BE2C (cell line): ENCODE measurements around the gene TMC6.

ENCODE experiments used
- DNase-seq: peaks from one replicate; pipeline ENCODE4 v3.0.0-alpha.2; 2020
- H3K27me3 ChIP-seq: fragments of 250-450 bp; sonication (Bioruptor Pico); 2 replicates; pipeline ENCODE4 v1.5.1; 2020; ENCODE audit warnings: mild to moderate bottlenecking
- H3K36me3 ChIP-seq: fragments of 250-450 bp; sonication (Bioruptor Pico); 2 replicates; pipeline ENCODE4 v1.5.1; 2020; ENCODE audit warnings: mild to moderate bottlenecking
- H3K4me1 ChIP-seq: fragments of 250-450 bp; sonication (Bioruptor Pico); 2 replicates; pipeline ENCODE4 v1.5.1; 2020
- H3K4me3 ChIP-seq: 2 replicates; pipeline ENCODE4 v1.5.1; 2011; ENCODE audit warnings: low read depth, low read length
- H3K9me3 ChIP-seq: fragments of 250-450 bp; sonication (Bioruptor Pico); 2 replicates; pipeline ENCODE4 v1.5.1; 2020
- TF ChIP-seq, protein P1 (sequence below): IDR thresholded peaks from 2 replicates; pipeline ENCODE4 v1.5.1; 2012; ENCODE audit warnings: mild to moderate bottlenecking, low read depth, low read length

TMC6 gene

DNA sequence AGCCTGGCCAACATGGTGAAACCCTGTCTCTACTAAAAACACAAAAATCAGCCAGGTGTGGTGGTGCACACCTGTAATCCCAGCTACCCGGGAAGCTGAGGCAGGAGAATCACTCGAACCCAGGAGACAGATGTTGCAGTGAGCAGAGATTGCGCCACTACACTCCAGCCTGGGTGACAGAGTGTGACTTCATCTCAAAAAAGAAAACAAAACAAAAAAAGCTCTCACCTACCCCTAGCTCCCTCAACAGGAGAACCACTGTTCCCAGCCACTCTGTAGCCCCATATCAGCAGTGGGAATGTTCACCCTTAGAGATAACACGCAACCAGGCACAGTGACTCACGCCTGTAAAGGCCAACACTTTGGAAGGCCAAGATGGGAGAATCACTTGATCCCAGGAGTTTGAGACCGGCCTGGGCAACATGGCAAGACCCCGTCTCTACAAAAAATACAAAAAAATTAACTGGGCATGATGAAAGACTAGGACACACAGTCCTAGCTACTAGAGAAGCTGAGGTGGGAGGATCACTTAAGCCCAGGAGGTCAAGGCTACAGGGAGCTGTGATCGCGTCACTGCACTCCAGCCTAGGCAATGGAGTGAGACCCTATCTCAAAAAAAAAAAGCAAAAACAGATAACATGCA, 7.4 kb upstream of the TMC6 start:
- DNase-seq: no peak
- Histone ChIP-seq H3K9me3 (no peaks in the 10 kb centered on the region), H3K4me3 (no peak overlapping the region), H3K36me3 (no peaks in the 10 kb centered on the region), H3K4me1 (no peaks in the 10 kb centered on the region), H3K27me3 (0 out of 2 replicates have a peak, but pooled peaks cover 4% of the 10 kb centered on the region)
- TF ChIP-seq, protein P1, sequence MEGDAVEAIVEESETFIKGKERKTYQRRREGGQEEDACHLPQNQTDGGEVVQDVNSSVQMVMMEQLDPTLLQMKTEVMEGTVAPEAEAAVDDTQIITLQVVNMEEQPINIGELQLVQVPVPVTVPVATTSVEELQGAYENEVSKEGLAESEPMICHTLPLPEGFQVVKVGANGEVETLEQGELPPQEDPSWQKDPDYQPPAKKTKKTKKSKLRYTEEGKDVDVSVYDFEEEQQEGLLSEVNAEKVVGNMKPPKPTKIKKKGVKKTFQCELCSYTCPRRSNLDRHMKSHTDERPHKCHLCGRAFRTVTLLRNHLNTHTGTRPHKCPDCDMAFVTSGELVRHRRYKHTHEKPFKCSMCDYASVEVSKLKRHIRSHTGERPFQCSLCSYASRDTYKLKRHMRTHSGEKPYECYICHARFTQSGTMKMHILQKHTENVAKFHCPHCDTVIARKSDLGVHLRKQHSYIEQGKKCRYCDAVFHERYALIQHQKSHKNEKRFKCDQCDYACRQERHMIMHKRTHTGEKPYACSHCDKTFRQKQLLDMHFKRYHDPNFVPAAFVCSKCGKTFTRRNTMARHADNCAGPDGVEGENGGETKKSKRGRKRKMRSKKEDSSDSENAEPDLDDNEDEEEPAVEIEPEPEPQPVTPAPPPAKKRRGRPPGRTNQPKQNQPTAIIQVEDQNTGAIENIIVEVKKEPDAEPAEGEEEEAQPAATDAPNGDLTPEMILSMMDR: no peak

DNA sequence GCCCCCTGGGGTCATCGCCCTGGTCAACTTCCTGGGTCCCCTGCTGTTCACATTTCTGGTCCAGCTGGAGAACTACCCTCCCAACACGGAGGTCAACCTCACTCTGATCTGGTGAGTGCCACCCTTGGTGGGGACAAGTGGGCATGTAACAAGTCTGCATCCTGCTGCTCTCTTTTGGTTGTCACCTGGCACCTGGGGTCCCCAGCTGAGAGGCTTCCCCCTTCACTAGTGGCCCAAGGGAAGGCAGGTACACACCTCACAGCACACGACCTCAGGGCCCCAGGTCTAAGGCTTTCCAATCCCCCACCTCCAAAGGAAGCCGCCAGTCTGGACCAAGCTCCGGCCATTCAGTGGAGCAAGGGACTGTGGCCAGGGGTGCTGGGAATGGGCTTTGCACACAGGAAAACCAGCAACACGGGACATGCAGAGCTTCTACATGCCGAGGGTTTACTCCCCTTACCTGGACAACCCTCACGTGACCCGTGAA, 6.4 kb upstream of the TMC6 start:
- TF ChIP-seq, protein P1: no peak
- DNase-seq: no peak
- no peak overlapping the region for H3K4me3 ChIP-seq
- H3K4me1 ChIP-seq: no peaks in the 10 kb centered on the region
- no peaks in the 10 kb centered on the region for H3K9me3 ChIP-seq
- 0 out of 2 replicates have a peak, but pooled peaks cover 4% of the 10 kb centered on the region for H3K27me3 ChIP-seq
- no peaks in the 10 kb centered on the region for H3K36me3 ChIP-seq

DNA sequence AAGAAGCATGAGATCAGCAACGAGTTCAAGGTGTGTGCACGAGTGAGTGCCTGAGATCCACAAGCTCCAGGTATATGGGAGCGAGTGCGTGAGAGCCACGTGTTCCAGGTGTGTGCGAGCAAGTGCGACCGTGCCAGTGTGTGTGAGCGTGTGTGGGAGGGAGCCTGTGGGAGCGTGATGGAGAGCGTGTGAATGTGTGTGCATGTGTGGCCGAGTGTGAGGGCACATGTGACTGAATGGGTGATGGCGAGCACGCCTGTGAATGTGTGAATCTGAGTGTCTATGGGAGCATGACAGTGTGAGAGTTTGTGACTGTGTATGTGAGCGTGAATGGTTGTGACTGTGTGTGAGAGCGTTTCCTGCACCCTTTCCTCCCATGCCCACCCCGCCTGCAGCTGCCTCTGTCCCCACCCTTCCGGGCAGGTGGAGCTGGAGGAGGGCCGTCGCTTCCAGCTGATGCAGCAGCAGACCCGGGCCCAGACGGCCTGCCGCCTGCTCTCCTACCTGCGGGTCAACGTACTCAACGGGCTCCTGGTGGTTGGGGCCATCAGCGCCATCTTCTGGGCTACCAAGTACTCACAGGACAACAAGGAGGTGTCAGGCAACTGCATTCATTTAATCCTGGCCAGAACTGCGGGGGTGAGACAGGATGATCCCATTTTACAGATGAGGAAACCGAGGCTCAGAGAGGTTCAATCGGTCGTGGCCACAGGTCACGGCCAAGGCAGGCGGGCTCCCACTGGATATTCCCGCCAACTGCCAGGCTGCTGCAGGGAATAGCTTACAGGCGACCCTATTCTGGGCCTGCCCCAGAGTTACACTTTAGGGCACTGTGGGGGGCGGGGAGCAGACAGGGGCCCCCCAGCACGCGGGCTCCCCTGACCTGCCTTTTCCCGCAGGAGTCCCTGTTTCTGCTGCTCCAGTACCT, 5.7 kb upstream of the TMC6 start:
- DNase-seq: peak; percentile 68
- Histone ChIP-seq H3K4me3 (no peak overlapping the region), H3K4me1 (no peaks in the 10 kb centered on the region), H3K36me3 (no peaks in the 10 kb centered on the region), H3K9me3 (no peaks in the 10 kb centered on the region), H3K27me3 (0 out of 2 replicates have a peak, but pooled peaks cover 4% of the 10 kb centered on the region)
- TF ChIP-seq, protein P1: peak; percentile 61

DNA sequence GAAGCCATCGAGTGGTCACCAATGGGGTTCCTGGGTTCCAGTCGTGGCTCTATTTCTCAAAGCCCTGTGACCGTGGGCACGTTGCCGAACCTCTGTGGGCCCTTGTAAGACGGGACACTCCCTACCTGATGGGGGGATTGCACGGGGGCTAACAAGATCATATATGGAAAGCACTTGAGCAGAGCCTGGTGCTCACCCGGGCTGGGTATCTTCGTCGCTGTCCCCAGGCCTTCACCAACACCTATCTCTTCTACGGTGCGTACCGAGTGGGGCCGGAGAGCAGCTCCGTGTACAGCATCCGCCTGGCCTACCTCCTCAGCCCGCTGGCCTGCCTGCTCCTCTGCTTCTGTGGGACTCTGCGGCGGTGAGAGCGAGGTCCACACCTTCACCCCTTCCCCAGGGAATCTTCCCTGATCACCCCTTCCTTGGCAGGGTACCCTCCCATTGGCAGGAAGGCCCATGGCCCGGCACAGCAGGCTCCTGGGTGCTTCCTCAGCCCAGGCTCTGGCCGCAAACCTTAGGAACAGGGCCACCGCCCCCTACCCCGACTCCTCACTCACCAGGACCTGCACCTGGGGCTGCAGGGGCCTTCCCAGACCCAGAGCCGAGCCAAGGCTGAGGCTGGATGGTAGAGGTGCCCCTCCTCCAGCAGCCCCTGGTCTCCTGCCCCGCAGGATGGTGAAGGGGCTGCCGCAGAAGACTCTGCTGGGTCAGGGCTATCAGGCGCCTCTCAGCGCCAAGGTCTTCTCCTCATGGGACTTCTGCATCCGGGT, 4.8 kb upstream of the TMC6 start:
- no peaks in the 10 kb centered on the region for H3K9me3 ChIP-seq
- no peaks in the 10 kb centered on the region for H3K4me1 ChIP-seq
- no peak overlapping the region for H3K4me3 ChIP-seq
- peak; percentile 14 for DNase-seq
- TF ChIP-seq, protein P1: no peak
- 0 out of 2 replicates have a peak, but pooled peaks cover 4% of the 10 kb centered on the region for H3K27me3 ChIP-seq
- no peaks in the 10 kb centered on the region for H3K36me3 ChIP-seq

DNA sequence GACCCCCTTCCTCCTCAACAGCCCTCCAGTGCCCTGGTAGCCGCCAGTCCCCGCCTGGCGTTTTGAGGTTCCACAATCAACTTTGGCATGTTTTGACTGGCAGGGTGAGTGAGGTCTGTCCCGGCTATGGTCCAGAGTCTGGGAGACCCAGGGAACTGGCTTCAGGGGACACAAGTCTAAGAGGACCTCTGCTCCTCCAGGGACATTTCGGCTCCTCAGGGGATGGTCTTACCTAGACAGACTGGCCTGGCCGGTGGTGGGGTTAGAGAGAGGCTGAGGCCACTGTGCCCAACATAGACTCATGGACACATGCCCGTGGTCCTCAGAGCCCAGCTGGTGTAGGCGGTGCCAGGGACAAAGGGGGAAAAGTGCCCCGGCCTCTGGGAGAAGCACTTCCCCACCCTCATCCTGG, 4.2 kb upstream of the TMC6 start:
- no peaks in the 10 kb centered on the region for H3K9me3 ChIP-seq
- H3K27me3 ChIP-seq: 0 out of 2 replicates have a peak, but pooled peaks cover 4% of the 10 kb centered on the region
- no peak overlapping the region for H3K4me3 ChIP-seq
- TF ChIP-seq, protein P1: no peak
- no peak for DNase-seq
- H3K36me3 ChIP-seq: no peaks in the 10 kb centered on the region
- no peaks in the 10 kb centered on the region for H3K4me1 ChIP-seq
